Bronchial epithelial cell (primary cell): ENCODE measurements around the gene AKAP6. TPM values are rescaled to one million over a fixed set of nuclear protein-coding genes. Genes with fewer than 3 reads are reported as not detected.

Experiments
- DNase-seq: peaks from one replicate; pipeline ENCODE4 v3.0.0-alpha.2; 2010; ENCODE audit warnings: low read depth
- FAIRE-seq: peaks from 2 replicates; lab custom pipeline; 2011; peaks lifted over from hg19 to GRCh38; lab: Jason Lieb, UNC
- H3K27me3 ChIP-seq: 2 replicates; pipeline ENCODE4 v1.5.1; 2011; ENCODE audit warnings: low read length; ENCODE audit not compliant: control insufficient read depth, insufficient read depth
- H3K36me3 ChIP-seq: 2 replicates; pipeline ENCODE4 v1.5.1; 2011; ENCODE audit warnings: low read length; ENCODE audit not compliant: control insufficient read depth, insufficient read depth
- H3K4me3 ChIP-seq: 2 replicates; pipeline ENCODE4 v1.5.1; 2011; ENCODE audit warnings: mild to moderate bottlenecking, low read depth, low read length, control low read depth
- total RNA-seq: library from RNA; depleted of rRNA; stranded (reverse); fragments of >200 nt; gene quantifications from 2 replicates; pipeline ENCODE4 v1.2.1, GENCODE V29; 2014
- TF ChIP-seq, protein P1 (sequence below): IDR thresholded peaks from 2 replicates; pipeline ENCODE4 v1.5.1; 2011; ENCODE audit warnings: mild to moderate bottlenecking, moderate library complexity, low read length, control low read depth, inconsistent platforms; ENCODE audit not compliant: insufficient read depth, severe bottlenecking

The AKAP6 gene
- total RNA-seq, 1 donor from 2014 or later = 4.2 TPM

DNA sequence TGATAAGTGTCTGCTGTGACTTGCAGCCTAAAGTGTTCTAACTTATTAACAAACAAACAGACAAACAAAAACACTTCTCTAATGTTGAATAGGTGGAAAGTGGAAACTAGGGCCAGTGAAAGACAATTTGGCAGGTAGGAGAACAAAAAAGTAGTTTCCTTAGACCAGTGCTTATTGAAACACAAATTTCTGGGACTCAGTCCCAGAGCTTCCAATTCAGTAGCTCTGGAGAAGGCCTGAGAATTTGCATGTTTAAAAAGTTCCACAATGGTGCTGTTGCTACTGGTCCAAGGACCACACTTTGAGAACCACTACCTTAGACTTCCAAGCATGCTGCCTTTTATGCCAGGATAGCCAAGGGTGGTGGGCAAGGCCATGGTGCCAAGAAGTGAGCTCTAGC lies 67.8 kb downstream of the AKAP6 start:
- Histone ChIP-seq H3K4me3 (no peak overlapping the region), H3K27me3 (no peaks in the 10 kb centered on the region), H3K36me3 (no peaks in the 10 kb centered on the region)
- no peak for FAIRE-seq
- TF ChIP-seq, protein P1, sequence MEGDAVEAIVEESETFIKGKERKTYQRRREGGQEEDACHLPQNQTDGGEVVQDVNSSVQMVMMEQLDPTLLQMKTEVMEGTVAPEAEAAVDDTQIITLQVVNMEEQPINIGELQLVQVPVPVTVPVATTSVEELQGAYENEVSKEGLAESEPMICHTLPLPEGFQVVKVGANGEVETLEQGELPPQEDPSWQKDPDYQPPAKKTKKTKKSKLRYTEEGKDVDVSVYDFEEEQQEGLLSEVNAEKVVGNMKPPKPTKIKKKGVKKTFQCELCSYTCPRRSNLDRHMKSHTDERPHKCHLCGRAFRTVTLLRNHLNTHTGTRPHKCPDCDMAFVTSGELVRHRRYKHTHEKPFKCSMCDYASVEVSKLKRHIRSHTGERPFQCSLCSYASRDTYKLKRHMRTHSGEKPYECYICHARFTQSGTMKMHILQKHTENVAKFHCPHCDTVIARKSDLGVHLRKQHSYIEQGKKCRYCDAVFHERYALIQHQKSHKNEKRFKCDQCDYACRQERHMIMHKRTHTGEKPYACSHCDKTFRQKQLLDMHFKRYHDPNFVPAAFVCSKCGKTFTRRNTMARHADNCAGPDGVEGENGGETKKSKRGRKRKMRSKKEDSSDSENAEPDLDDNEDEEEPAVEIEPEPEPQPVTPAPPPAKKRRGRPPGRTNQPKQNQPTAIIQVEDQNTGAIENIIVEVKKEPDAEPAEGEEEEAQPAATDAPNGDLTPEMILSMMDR = no peak
- DNase-seq = no peak

- TF ChIP-seq, protein P1 = no peak
- no peaks in the 10 kb centered on the region for H3K36me3 ChIP-seq
- H3K27me3 ChIP-seq = no peaks in the 10 kb centered on the region
- FAIRE-seq = peak; percentile 40
- no peak overlapping the region for H3K4me3 ChIP-seq
- DNase-seq = peak; percentile 87
Measured at GRCh38 chr14:32397861-32398640, 69.0 kb downstream of the AKAP6 start.

- FAIRE-seq = no peak
- Histone ChIP-seq H3K36me3 (no peaks in the 10 kb centered on the region), H3K27me3 (no peaks in the 10 kb centered on the region), H3K4me3 (no peak overlapping the region)
- no peak for DNase-seq
- TF ChIP-seq, protein P1 = no peak
Measured at GRCh38 chr14:32399920-32400319, 70.8 kb downstream of the AKAP6 start.

- FAIRE-seq = no peak
- TF ChIP-seq, protein P1 = no peak
- DNase-seq = no peak
- Histone ChIP-seq H3K27me3 (no peaks in the 10 kb centered on the region), H3K36me3 (no peaks in the 10 kb centered on the region), H3K4me3 (no peak overlapping the region)
Measured at GRCh38 chr14:32400480-32400879, 71.4 kb downstream of the AKAP6 start.

GRCh38 chr14:32403021-32403420 lies 73.9 kb downstream of the AKAP6 start:
- Histone ChIP-seq H3K27me3 (no peaks in the 10 kb centered on the region), H3K4me3 (no peak overlapping the region), H3K36me3 (no peaks in the 10 kb centered on the region)
- DNase-seq (no peak), FAIRE-seq (no peak)
- TF ChIP-seq, protein P1 = no peak
